Peyer's patch (tissue), 4 donors: Measurements from ENCODE around the gene TMEM120A.

Experiments used
- CTCF ChIP-seq, 6 experiments: fragments of 450-650 bp in 4 of 6; fragments of 200-600 bp in 2 of 6; sonication (generic) in 1 of 6; IDR thresholded peaks; one replicate each; pipeline ENCODE4 v1.5.1; 2017 to 2019; ENCODE audit warnings: antibody characterized with exemption in 6 of 6, mild to moderate bottlenecking in 3 of 6, moderate library complexity in 1 of 6
- POLR2A ChIP-seq, 2 donors: fragments of 450-650 bp; IDR thresholded peaks; one replicate each; pipeline ENCODE4 v1.5.1; 2017; ENCODE audit warnings: antibody characterized with exemption in 2 of 2, mild to moderate bottlenecking in 2 of 2, moderate library complexity in 2 of 2

GRCh38 chr7:76023002-76023401 lies 28.6 kb upstream of the TMEM120A start:
- TF ChIP-seq CTCF (IDR thresholded peaks at IDR 0.05) (no peak), POLR2A (IDR thresholded peaks at IDR 0.05) (no peak)
